ENCODE results near the gene CAMK2B.
A peak's percentile ranks its signal among the peaks of the same experiment; 100 is the strongest.

DNA sequence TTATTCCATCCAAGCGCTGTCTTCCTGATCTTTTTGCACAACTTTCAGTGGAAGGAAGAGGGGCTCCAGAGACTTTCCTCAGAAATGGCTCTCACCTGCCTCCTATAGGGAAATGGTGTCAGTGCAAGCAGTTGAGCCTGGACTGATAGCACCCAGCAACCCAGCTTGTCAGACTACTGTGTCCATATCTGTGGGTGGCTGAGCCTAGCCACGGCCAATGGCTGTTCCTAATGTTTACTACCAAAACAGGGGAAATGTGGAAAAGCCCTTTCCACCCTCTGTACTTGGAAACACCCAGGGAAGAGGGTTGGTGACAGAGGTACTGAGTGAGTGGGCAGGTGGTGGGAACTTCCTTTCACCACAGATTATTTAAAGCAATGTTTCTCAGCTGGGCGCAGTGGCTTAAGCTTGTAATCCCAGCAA lies 128.9 kb downstream of the CAMK2B start:
- TF ChIP-seq, protein P1, sequence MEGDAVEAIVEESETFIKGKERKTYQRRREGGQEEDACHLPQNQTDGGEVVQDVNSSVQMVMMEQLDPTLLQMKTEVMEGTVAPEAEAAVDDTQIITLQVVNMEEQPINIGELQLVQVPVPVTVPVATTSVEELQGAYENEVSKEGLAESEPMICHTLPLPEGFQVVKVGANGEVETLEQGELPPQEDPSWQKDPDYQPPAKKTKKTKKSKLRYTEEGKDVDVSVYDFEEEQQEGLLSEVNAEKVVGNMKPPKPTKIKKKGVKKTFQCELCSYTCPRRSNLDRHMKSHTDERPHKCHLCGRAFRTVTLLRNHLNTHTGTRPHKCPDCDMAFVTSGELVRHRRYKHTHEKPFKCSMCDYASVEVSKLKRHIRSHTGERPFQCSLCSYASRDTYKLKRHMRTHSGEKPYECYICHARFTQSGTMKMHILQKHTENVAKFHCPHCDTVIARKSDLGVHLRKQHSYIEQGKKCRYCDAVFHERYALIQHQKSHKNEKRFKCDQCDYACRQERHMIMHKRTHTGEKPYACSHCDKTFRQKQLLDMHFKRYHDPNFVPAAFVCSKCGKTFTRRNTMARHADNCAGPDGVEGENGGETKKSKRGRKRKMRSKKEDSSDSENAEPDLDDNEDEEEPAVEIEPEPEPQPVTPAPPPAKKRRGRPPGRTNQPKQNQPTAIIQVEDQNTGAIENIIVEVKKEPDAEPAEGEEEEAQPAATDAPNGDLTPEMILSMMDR (conservative IDR thresholded peaks at IDR 0.05; ENCODE audit: low read length), result peak; percentile 81
- no peak for TF ChIP-seq EZH2phosphoT487 (IDR thresholded peaks at IDR 0.05; ENCODE audit: borderline replicate concordance)

Measured in Loucy (cell line).